HUES48 (cell line): ENCODE results near the gene PLAAT4.

Experiments used
- H3K27ac ChIP-seq: one replicate; pipeline ENCODE4 v1.7.0; 2013; ENCODE audit warnings: low read depth, low read length, inconsistent platforms
- H3K27me3 ChIP-seq: 2 replicates; pipeline ENCODE4 v1.6.1; 2013; ENCODE audit warnings: mild to moderate bottlenecking, low read length; ENCODE audit not compliant: control insufficient read depth, insufficient read depth
- H3K36me3 ChIP-seq: 2 replicates; pipeline ENCODE4 v1.6.1; 2013; ENCODE audit warnings: low read length; ENCODE audit not compliant: control insufficient read depth, insufficient read depth
- H3K4me1 ChIP-seq: 2 replicates; pipeline ENCODE4 v1.6.1; 2013; ENCODE audit warnings: mild to moderate bottlenecking, low read length; ENCODE audit not compliant: control insufficient read depth, insufficient read depth
- H3K4me3 ChIP-seq: 2 replicates; pipeline ENCODE4 v1.5.1; 2013; ENCODE audit warnings: mild to moderate bottlenecking, low read depth, low read length
- H3K9ac ChIP-seq: 2 replicates; pipeline ENCODE4 v1.6.1; 2013; ENCODE audit warnings: mild to moderate bottlenecking, low read depth, low read length, moderate library complexity
- H3K9me3 ChIP-seq: 2 replicates; pipeline ENCODE4 v1.6.1; 2013; ENCODE audit warnings: low read length; ENCODE audit not compliant: control insufficient read depth, insufficient read depth

The PLAAT4 gene

GRCh38 chr11:63556404-63557013 lies 19.9 kb downstream of the PLAAT4 start:
- no peak overlapping the region for H3K27ac ChIP-seq
- no peak overlapping the region for H3K9ac ChIP-seq
- H3K4me3 ChIP-seq: no peak overlapping the region
- peaks cover 18% of the 10 kb centered on the region for H3K4me1 ChIP-seq
- no peaks in the 10 kb centered on the region for H3K36me3 ChIP-seq
- H3K27me3 ChIP-seq: no peaks in the 10 kb centered on the region; the same call in 1 of the 2 replicates
- no peaks in the 10 kb centered on the region for H3K9me3 ChIP-seq

DNA sequence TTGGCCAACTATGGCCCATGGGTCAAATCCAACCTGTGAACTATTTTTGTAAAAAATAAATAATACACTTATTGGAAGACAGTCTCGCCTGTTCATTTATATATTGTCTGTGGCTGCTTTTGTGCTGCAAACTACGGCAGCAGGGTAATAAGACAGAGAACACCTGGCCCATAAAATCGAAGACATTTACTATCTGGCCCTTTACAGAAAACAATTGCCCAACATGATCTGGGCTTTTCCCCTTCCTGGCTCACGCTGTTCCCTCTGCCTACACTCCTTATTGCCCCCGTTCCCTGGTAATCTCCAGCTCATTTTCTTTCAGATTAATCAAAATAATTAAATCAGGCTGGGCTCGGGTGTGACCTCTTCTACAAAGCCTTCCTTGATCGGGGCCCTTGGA lies 21.0 kb downstream of the PLAAT4 start:
- Histone ChIP-seq H3K4me1 (peaks cover 18% of the 10 kb centered on the region), H3K27me3 (no peaks in the 10 kb centered on the region; the same call in 1 of the 2 replicates), H3K27ac (no peak overlapping the region), H3K4me3 (no peak overlapping the region), H3K9ac (no peak overlapping the region), H3K36me3 (no peaks in the 10 kb centered on the region), H3K9me3 (no peaks in the 10 kb centered on the region)

GRCh38 chr11:63558459-63559157 lies 22.0 kb downstream of the PLAAT4 start:
- no peak overlapping the region for H3K9ac ChIP-seq
- H3K4me1 ChIP-seq: peaks cover 12% of the 10 kb centered on the region
- no peaks in the 10 kb centered on the region; the same call in 1 of the 2 replicates for H3K27me3 ChIP-seq
- H3K27ac ChIP-seq: no peak overlapping the region
- H3K9me3 ChIP-seq: no peaks in the 10 kb centered on the region
- no peaks in the 10 kb centered on the region for H3K36me3 ChIP-seq
- H3K4me3 ChIP-seq: no peak overlapping the region

DNA sequence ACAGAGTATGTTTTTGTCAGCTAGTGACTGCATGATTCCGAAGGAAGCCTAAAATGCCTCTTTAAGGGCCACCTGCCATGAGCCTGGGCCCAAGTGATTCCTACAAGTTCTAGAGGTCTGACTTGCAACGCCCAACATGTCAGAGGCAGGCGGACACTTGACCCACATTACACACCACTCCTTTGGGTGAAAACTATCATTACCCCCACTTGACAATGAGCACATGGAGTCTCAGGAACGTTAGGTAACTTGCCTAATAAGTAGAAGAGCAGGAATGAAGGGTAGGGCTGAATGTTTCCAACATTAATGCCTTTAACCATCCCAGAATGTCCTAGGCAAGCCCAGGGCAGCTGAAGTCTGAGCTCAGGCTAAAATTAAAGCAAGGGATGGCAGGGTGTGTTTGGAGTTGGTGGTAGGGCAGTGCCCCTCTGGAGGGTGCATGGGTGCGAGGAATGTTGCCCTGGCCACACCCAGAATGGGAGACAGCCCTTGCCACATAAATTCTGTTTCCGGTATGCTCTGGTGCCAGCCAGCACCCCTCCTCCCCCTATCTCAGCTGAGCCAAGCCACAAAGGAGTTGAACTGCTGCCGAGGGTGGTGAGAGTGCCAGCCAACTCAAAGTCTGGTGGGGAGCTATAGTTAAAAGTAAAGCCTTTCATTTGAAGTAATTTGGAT lies 24.0 kb downstream of the PLAAT4 start:
- no peaks in the 10 kb centered on the region; the same call in 1 of the 2 replicates for H3K27me3 ChIP-seq
- H3K4me1 ChIP-seq: peaks cover 6% of the 10 kb centered on the region; the same call in 1 of the 2 replicates
- H3K27ac ChIP-seq: no peak overlapping the region
- no peak overlapping the region for H3K9ac ChIP-seq
- no peaks in the 10 kb centered on the region for H3K9me3 ChIP-seq
- no peak overlapping the region for H3K4me3 ChIP-seq
- H3K36me3 ChIP-seq: no peaks in the 10 kb centered on the region

DNA sequence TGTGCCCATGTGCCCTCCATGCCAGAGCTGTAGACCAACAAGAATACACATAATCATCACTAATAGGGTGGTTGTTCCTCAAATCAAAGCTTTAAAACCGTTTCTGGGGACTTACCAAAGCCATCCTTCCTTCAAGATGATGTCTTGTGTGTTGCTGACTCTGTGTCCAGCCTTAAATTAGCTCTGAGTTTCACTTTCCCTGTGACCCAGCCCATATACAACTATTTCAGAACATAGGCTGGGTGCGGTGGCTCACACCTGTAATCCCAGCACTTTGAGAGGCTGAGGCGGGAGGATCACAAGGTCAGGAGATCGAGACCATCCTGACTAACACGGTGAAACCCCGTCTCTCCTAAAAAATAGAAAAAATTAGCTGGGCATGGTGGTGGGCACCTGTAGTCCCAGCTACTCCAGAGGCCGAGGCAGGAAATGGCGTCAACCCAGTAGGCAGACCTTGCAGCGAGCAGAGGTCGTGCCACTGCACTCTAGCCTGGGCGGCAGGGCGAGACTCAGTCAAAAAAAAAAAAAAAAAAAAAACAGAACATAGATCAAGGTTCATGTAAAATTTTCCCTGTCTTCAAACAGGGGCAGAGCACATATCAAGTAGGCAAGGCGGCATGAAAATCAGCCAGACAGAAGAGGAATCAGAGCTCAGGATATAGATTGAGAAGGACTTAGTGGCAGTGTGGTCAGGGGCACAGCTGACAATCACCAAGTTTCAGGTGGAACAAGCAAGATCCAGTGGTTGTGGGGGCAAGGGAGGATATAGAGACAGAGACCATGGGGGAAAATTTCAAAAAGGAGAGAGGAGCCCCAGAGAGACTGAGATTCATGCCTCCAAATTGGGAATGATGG lies 26.8 kb downstream of the PLAAT4 start, which contains the start of gene PLAAT2:
Gene PLAAT2 (minus strand): TSS at position 179 of the 855 bp plus-strand sequence. CDS start 55 bp downstream, at position 124.
- no peaks in the 10 kb centered on the region for H3K9me3 ChIP-seq
- no peaks in the 10 kb centered on the region for H3K27me3 ChIP-seq
- peaks cover 13% of the 10 kb centered on the region; the same call in 1 of the 2 replicates for H3K4me1 ChIP-seq
- no peak within 1 kb of the TSS for H3K4me3 ChIP-seq
- no peak within 1 kb of the TSS for H3K9ac ChIP-seq
- no peak within 1 kb of the TSS for H3K27ac ChIP-seq
- no peaks in the 10 kb centered on the region for H3K36me3 ChIP-seq

DNA sequence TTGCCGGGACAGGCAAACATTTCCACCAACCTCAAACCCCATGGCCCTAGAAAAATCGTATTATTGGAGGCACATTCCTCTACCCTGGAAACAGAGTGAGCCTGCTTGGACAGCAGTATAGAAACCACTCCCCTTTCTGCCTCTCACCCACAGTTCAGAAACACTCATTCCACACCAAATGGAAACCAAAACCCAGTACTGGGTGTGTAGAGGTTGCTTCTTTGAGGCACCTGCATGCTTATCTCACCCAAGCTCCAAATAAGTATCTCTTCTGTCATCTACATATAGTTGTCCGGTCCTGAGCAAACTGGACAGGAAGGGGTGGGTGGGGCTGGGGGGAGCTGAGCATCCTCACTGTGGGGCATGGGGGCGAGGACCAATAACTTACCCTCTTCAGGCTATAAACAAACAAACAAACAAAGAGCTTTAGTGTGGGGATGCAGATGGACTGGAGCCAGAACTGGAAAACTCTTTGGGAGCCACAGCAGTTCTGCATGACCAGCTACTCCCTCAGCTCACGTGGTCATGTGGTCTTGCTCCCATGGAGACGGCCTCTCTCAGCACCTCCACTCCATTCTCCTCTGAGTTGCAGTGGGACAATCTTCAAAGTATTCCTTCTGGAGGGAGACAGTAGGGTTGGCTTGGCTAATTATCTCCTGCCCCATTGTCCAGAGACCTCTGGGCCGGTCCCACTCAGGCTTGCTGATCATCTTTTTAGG lies 27.6 kb downstream of the PLAAT4 start:
- no peak overlapping the region for H3K9ac ChIP-seq
- H3K4me1 ChIP-seq: peaks cover 13% of the 10 kb centered on the region; the same call in 1 of the 2 replicates

DNA sequence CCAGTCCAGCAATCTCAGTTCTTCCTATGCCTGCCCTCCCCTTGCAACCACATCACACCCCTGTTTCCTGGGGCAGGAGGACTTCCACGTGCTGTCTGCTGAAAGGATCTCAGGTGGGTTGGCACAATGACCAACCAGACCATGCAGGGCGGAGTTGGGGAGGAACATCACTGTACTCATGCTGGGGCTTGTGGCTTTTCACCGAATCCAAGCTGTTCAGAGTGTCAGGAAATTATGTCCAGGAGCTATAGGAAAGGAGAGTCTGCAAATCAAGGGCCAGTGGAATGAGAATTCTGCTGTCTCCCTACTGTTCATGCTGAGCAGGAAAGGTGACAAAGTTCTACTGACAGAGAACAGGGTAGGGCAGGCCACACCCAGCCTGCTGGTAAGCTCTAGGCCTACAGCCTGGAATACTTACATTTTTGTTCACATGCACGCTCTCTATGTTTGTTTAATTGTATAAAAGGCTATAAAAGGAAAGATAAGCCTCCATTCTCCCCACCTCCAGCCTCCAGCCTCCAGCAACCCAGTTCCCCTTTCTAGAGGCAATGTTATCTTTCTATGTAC lies 28.3 kb downstream of the PLAAT4 start:
- peaks cover 13% of the 10 kb centered on the region; the same call in 1 of the 2 replicates for H3K4me1 ChIP-seq
- no peaks in the 10 kb centered on the region for H3K36me3 ChIP-seq
- no peak overlapping the region for H3K27ac ChIP-seq
- H3K27me3 ChIP-seq: no peaks in the 10 kb centered on the region
- H3K4me3 ChIP-seq: no peak overlapping the region
- H3K9ac ChIP-seq: no peak overlapping the region
- H3K9me3 ChIP-seq: no peaks in the 10 kb centered on the region

More for the DNA sequence above, 27.6 kb downstream of the PLAAT4 start:
- Histone ChIP-seq H3K27me3 (no peaks in the 10 kb centered on the region), H3K27ac (no peak overlapping the region), H3K36me3 (no peaks in the 10 kb centered on the region), H3K9me3 (no peaks in the 10 kb centered on the region), H3K4me3 (no peak overlapping the region)

DNA sequence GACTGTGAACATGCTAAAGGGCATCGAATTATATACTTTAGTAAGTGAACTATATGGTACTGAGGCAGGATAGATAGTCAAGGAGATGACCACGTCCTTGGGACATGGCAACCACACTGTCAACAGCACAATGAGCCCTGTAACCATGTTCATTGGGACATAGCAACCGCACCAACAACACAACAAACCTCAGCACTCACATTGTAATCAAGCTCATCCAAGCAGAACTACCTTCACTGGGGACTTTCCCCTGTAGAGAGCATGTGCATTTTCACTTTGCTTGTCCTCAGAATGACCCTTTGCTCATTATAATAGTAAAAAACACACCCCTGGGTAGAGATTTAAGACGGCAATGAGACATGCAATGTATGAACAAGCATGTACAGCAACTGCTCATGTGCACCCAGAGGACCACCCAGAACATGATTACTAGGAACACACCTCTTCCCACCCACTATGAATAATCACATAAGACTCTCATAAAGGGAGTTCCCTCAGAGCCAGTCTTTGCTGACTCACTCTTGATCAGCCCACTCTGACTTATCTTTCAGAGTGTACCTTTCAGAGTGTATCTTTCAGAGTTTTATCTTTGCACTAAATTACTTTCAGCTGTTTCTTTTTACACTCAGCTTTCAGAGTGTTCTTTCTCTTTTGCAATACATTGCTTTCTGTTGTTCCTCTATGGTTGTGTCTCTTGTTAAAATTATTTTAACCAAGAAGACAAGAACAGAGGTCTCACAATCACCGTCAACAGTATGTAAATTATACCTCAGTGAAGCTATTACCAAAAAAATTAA lies 30.6 kb downstream of the PLAAT4 start:
- no peaks in the 10 kb centered on the region for H3K27me3 ChIP-seq
- H3K4me1 ChIP-seq: peaks cover 13% of the 10 kb centered on the region; the same call in 1 of the 2 replicates
- H3K27ac ChIP-seq: peak overlapping the region; percentile 63
- peak overlapping the region; percentile 19; the same call in 1 of the 2 replicates for H3K9ac ChIP-seq
- no peaks in the 10 kb centered on the region for H3K36me3 ChIP-seq
- no peak overlapping the region for H3K4me3 ChIP-seq
- H3K9me3 ChIP-seq: no peaks in the 10 kb centered on the region

DNA sequence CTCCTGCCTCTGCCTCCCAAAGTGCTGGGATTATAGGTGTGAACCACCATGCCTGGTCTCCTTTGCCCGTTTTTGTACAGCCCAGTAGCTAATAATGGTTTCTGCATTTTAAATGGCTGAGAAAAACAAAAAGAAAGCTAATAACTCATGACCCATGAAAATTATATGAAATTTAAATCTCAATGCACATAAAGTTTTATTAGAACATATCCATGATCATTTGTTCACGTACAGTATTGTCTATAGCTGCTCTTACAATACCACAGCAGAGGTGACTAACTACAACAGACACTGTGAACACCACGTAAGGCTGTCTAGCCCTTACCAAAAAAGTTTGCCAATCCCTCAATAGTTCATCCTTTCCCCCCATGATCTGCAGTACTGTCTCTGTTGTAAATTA lies 33.0 kb downstream of the PLAAT4 start:
- Histone ChIP-seq H3K9ac (no peak overlapping the region), H3K4me3 (no peak overlapping the region), H3K27me3 (no peaks in the 10 kb centered on the region), H3K27ac (no peak overlapping the region), H3K36me3 (peaks cover 15% of the 10 kb centered on the region), H3K9me3 (no peaks in the 10 kb centered on the region), H3K4me1 (peaks cover 13% of the 10 kb centered on the region; the same call in 1 of the 2 replicates)
